LNCAP (cell line): ENCODE data around the gene IFT122.
A peak's percentile ranks its signal among the peaks of the same experiment; 100 is the strongest.

Source experiments
- TF ChIP-seq, protein P1 (sequence below): fragments of 450-650 bp; IDR thresholded peaks from 2 replicates; pipeline ENCODE4 v1.5.1; 2017; ENCODE audit warnings: mild to moderate bottlenecking

The IFT122 gene

GRCh38 chr3:129486664-129487035 lies 46.6 kb downstream of the IFT122 start:
- TF ChIP-seq, protein P1, sequence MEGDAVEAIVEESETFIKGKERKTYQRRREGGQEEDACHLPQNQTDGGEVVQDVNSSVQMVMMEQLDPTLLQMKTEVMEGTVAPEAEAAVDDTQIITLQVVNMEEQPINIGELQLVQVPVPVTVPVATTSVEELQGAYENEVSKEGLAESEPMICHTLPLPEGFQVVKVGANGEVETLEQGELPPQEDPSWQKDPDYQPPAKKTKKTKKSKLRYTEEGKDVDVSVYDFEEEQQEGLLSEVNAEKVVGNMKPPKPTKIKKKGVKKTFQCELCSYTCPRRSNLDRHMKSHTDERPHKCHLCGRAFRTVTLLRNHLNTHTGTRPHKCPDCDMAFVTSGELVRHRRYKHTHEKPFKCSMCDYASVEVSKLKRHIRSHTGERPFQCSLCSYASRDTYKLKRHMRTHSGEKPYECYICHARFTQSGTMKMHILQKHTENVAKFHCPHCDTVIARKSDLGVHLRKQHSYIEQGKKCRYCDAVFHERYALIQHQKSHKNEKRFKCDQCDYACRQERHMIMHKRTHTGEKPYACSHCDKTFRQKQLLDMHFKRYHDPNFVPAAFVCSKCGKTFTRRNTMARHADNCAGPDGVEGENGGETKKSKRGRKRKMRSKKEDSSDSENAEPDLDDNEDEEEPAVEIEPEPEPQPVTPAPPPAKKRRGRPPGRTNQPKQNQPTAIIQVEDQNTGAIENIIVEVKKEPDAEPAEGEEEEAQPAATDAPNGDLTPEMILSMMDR: no peak

DNA sequence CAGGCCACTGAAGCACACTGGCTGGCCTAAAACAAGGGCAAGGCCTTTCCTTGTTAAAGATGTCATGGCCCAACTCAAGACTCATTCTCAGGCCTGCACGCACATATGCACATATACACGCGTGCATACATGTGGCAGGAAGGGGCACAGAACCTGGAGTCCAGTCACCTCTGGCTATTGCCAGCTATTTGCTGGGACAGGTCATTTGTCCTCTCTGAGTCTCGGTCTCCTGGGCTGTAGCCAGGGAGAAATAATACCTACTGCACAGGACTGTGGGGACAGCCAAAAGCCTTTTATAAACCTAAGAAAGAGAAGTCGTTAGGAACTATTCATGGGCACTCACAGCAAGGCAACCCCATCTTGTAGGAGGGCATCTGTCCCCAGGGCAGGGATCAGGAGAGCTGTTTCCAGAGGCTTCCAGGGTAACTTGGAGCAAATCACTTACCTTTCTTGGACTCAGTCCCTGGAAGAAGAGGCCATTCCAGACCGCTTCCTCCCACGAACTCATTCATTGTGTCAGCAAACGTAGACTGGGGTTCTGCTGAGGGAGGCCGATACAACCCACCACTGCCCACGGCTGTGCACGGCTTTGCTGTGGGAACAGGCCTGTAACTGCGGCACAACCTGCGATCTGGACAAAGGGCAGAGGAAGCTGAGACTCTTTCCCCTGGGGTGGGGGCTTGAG lies 47.3 kb downstream of the IFT122 start:
- TF ChIP-seq, protein P1: no peak

- TF ChIP-seq, protein P1: peak; percentile 81
Measured at GRCh38 chr3:129490273-129490675, 50.2 kb downstream of the IFT122 start.

DNA sequence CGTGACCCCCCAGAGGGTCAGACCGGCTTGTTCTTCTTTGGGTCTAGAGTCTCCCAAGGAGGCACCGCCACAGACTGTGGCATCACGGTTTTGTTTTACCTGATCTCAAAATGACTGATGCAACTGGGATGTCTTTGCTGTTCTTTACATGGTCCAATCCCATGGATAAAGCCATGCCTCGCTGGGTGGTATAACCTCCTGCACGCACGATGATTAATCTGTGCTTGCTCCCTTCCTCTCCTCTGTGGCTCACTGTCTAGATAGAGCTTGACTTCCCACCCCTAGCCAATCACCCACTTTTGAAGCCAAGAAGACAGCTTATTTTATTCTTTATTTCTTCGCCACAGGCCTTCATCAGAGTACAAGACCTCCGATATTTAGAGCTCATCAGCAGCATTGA lies 51.8 kb downstream of the IFT122 start:
- TF ChIP-seq, protein P1: no peak

DNA sequence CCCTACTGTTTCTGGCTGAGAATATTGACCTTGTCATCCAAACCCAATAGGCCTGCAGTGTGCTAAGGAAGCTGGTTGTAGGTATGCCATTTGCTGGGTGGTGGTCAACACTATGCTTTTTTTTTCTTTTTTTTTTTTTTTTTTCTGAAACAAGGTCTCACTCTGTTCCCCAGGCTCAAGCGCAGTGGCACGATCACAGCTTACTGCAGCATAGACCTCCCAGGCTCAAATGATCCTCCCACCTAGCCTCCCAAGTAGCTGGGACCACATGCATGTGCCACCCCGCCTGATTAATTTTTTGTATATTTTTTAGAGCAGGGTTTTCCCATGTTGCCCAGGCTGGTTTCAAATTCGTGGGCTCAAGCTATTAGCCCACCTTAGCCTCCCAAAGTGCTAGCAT lies 52.7 kb downstream of the IFT122 start:
- TF ChIP-seq, protein P1: no peak

DNA sequence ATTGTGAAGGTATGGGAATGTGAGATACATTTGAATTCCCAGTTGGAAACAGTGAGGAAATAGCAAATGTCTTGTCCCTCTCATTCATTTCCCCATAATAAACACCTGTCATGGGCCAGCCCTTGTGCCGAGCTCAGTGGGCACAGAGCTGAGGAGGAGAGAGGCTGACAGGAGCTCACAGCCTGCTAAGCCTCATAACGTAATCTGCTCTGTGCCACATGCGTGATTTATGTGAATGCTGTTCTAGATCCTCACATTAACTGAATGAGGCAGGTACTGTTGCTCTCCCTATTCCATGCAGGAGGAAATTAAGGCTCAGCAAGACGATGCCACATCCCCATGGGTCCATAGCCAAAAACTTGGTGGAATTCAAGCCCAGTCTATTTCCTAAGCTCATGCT lies 53.2 kb downstream of the IFT122 start:
- TF ChIP-seq, protein P1: no peak

DNA sequence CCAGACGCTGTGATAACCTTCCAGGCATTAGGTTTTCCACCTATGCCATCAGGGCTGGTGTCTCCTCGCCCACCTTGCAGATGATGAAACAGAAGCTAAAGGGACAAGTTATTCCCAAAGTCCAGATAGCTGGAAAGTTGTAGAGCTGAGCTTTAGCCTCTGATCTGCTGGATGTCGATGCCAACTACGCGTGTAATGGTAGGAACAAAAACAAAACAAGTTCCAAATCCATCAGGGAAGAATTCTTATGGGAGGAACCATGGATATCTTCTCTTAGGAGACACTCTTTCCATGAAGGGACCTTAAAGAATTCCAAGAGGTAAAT lies 60.3 kb downstream of the IFT122 start:
- TF ChIP-seq, protein P1: no peak

DNA sequence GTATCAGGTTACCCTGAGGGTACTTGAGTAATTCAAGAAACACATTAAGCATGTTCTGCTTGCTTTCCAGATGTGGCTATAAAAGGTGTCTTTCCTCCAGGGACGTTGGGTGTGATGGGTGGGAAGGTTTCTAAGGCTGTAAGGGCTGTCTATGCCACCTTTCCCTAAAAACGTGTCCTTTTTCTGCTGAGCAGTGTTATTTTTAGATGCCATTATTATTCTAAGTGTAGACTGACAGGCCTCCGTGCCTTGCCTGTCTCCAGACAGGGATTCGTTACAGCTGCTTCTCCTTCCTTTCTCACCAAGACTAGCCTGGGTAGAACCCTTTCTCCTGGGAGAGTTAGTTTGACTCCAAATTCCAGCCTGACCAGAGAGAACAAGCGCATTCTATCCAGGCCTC lies 61.6 kb downstream of the IFT122 start:
- TF ChIP-seq, protein P1: no peak
